Type B pancreatic cell (in vitro differentiated cells): ENCODE results near the gene SRGAP3. TPM values are rescaled to one million over a fixed set of nuclear protein-coding genes. Genes with fewer than 3 reads are reported as not detected.

ENCODE experiments used
- DNase-seq: peaks from one replicate; pipeline ENCODE4 v3.0.0; 2021; ENCODE audit warnings: mixed read lengths; ENCODE audit not compliant: unreplicated experiment; ENCODE audit errors: extremely low spot score
- H3K27ac Mint-ChIP-seq: 2 replicates; pipeline ENCODE4 v1.8.0; 2021; ENCODE audit warnings: mild to moderate bottlenecking, mixed read lengths
- H3K27me3 Mint-ChIP-seq: 2 replicates; pipeline ENCODE4 v1.8.0; 2021; ENCODE audit warnings: mixed read lengths
- H3K36me3 Mint-ChIP-seq: 2 replicates; pipeline ENCODE4 v1.8.0; 2021; ENCODE audit warnings: mixed read lengths
- H3K4me1 Mint-ChIP-seq: one replicate; pipeline ENCODE4 v1.8.0; 2021; ENCODE audit warnings: mixed read lengths; ENCODE audit not compliant: unreplicated experiment
- H3K4me3 Mint-ChIP-seq: 2 replicates; pipeline ENCODE4 v1.8.0; 2021; ENCODE audit warnings: mild to moderate bottlenecking, mixed read lengths
- H3K9me3 Mint-ChIP-seq: 2 replicates; pipeline ENCODE4 v1.8.0; 2021; ENCODE audit warnings: mixed read lengths
- total RNA-seq: library from RNA; stranded (reverse); gene quantifications from 2 replicates; pipeline ENCODE4 v1.2.1, GENCODE V29; 2021; ENCODE audit warnings: low replicate concordance
- TF ChIP-seq, protein P1 (sequence below): fragments of 200-600 bp; sonication (generic); conservative IDR thresholded peaks from 2 replicates; pipeline ENCODE4 v1.5.0; 2021; ENCODE audit warnings: antibody characterized with exemption, mild to moderate bottlenecking

The SRGAP3 gene
- total RNA-seq, 1 donor from 2014 or later = 41.7 TPM

DNA sequence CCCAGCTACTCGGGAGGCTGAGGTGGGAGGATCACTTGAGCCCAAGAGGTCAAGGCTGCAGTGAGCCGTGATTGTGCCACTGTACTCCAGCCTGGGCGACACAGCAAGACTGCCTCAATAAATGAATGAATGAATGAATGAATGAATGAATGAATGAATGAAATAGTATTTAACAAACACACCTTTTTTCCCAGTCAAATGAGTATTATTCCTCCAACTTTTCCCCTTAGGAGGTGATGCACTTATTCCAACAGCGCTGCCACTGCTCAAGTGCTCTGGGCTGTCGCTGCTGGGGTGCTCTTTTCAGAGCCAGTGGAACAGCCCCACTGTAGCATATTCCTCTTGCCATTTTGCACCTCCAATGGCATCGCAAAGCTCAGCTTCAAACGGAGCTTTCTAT is 219.4 kb downstream of the SRGAP3 start:
- H3K36me3 Mint-ChIP-seq = peaks cover 9% of the 10 kb centered on the region
- TF ChIP-seq, protein P1, sequence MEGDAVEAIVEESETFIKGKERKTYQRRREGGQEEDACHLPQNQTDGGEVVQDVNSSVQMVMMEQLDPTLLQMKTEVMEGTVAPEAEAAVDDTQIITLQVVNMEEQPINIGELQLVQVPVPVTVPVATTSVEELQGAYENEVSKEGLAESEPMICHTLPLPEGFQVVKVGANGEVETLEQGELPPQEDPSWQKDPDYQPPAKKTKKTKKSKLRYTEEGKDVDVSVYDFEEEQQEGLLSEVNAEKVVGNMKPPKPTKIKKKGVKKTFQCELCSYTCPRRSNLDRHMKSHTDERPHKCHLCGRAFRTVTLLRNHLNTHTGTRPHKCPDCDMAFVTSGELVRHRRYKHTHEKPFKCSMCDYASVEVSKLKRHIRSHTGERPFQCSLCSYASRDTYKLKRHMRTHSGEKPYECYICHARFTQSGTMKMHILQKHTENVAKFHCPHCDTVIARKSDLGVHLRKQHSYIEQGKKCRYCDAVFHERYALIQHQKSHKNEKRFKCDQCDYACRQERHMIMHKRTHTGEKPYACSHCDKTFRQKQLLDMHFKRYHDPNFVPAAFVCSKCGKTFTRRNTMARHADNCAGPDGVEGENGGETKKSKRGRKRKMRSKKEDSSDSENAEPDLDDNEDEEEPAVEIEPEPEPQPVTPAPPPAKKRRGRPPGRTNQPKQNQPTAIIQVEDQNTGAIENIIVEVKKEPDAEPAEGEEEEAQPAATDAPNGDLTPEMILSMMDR = no peak
- H3K27ac Mint-ChIP-seq = no peak overlapping the region
- no peaks in the 10 kb centered on the region for H3K27me3 Mint-ChIP-seq
- no peak overlapping the region for H3K4me3 Mint-ChIP-seq
- H3K9me3 Mint-ChIP-seq = no peaks in the 10 kb centered on the region
- no peaks in the 10 kb centered on the region for H3K4me1 Mint-ChIP-seq
- DNase-seq = no peak

DNA sequence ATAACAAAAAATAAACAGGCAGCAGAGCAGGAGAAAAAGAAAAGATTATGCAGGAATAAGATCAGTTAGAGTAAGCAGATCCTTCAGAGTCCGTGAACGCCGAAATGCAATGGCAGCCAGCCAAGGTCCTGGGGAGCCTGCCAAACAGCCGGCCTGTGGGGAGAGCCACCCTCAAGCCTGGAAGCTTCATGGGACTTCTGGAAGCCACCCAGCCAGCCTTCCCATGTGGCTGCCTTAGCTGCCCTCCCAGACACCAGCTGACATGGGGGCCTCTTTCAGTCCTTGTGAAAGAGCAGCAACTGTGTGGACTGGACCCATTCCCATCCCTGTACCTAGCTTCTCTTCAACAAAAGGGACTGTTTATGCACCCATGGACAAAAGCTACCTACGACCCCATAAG is 221.3 kb downstream of the SRGAP3 start:
- Mint-ChIP-seq H3K4me1 (peaks cover 4% of the 10 kb centered on the region), H3K9me3 (no peaks in the 10 kb centered on the region), H3K27ac (no peak overlapping the region), H3K36me3 (peaks cover 20% of the 10 kb centered on the region), H3K4me3 (no peak overlapping the region), H3K27me3 (no peaks in the 10 kb centered on the region)
- no peak for DNase-seq
- TF ChIP-seq, protein P1 = no peak

- TF ChIP-seq, protein P1 = no peak
- no peak for DNase-seq
- no peaks in the 10 kb centered on the region for H3K27me3 Mint-ChIP-seq
- H3K9me3 Mint-ChIP-seq = no peaks in the 10 kb centered on the region
- H3K36me3 Mint-ChIP-seq = peaks cover 26% of the 10 kb centered on the region
- H3K4me3 Mint-ChIP-seq = no peak overlapping the region
- peaks cover 14% of the 10 kb centered on the region for H3K4me1 Mint-ChIP-seq
- H3K27ac Mint-ChIP-seq = no peak overlapping the region
Measured at GRCh38 chr3:9026320-9027045, 223.0 kb downstream of the SRGAP3 start.

DNA sequence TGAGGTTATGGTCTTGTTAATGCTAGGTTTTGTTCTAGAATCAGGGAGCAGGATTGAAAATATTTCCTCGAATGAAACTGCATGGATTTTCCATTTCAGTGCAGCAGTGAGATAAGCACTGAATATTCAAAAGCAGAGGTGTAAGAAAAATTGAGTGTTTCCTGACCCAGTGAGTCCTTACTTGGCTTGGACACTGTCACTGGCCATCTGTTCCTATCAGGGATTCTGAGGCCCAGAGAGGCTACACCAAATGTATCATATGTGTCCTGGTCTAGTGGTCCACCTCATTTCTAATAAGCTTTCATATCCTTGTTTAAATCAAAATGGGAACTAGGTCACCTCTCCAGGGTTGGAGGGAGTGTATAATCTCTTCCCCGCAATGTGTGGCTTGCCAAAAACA is 225.1 kb downstream of the SRGAP3 start:
- no peak for DNase-seq
- TF ChIP-seq, protein P1 = no peak
- Mint-ChIP-seq H3K36me3 (peaks cover 33% of the 10 kb centered on the region), H3K9me3 (no peaks in the 10 kb centered on the region), H3K4me3 (no peak overlapping the region), H3K27ac (no peak overlapping the region), H3K4me1 (peaks cover 25% of the 10 kb centered on the region), H3K27me3 (no peaks in the 10 kb centered on the region)

DNA sequence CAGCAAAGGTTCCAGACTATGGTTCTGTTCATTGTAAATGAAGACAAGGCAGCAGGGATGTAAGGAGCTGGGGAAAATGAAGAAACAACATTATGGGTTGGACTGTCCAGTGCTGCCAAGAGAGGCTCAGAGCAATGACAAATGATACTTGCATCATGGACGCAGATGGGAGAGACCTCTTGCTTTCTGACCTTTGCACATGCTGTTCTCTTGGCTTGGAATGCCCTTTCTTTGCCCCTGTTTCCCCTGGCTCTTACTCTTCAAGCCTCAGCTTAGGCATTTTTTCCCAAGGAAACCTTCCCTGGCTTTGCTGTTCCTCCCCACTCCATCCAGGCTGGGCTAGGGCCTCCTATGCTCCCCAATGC is 226.2 kb downstream of the SRGAP3 start:
- H3K27ac Mint-ChIP-seq = no peak overlapping the region
- peaks cover 35% of the 10 kb centered on the region for H3K36me3 Mint-ChIP-seq
- H3K4me1 Mint-ChIP-seq = peaks cover 25% of the 10 kb centered on the region
- no peaks in the 10 kb centered on the region for H3K9me3 Mint-ChIP-seq
- DNase-seq = no peak
- H3K4me3 Mint-ChIP-seq = no peak overlapping the region
- TF ChIP-seq, protein P1 = no peak
- no peaks in the 10 kb centered on the region for H3K27me3 Mint-ChIP-seq
